ENCODE results near the gene GRM4. TPM values are rescaled to one million over a fixed set of nuclear protein-coding genes. Genes with fewer than 3 reads are reported as not detected.

The GRM4 gene
- total RNA-seq, 1 experiment from 2014 or later, result not detected

- H3K27me3 Mint-ChIP-seq (ENCODE audit: insufficient read depth, unreplicated experiment), result peaks cover 39% of the 10 kb centered on the region
- no peak for TF ChIP-seq CTCF (IDR thresholded peaks at IDR 0.05; ENCODE audit: unreplicated experiment)
- no peaks in the 10 kb centered on the region for H3K9me3 Mint-ChIP-seq (ENCODE audit: unreplicated experiment)
- H3K27ac Mint-ChIP-seq (ENCODE audit: low read depth, unreplicated experiment), result no peak overlapping the region
- no peak overlapping the region for H3K4me3 Mint-ChIP-seq (ENCODE audit: unreplicated experiment)
- ChIA-PET POLR2A (no interaction called here), CTCF (no interaction called here)
- DNase-seq (ENCODE audit: unreplicated experiment), result no peak
- H3K4me1 Mint-ChIP-seq (ENCODE audit: insufficient read depth, unreplicated experiment), result no peaks in the 10 kb centered on the region
- no peaks in the 10 kb centered on the region for H3K36me3 Mint-ChIP-seq (ENCODE audit: insufficient read depth, unreplicated experiment)
- BruUV-seq (replicated peaks), result no TSS peak
- intact Hi-C loops (cut with micrococcal nuclease), result no loop called here
These were observed 110.7 kb downstream of the GRM4 start for GRCh38 chr6:34035161-34035560.

GRCh38 chr6:34032856-34033255 lies 113.0 kb downstream of the GRM4 start:
- Mint-ChIP-seq H3K27ac (ENCODE audit: low read depth, unreplicated experiment) (no peak overlapping the region), H3K4me1 (ENCODE audit: insufficient read depth, unreplicated experiment) (no peaks in the 10 kb centered on the region), H3K27me3 (ENCODE audit: insufficient read depth, unreplicated experiment) (peaks cover 39% of the 10 kb centered on the region), H3K4me3 (ENCODE audit: unreplicated experiment) (no peak overlapping the region), H3K36me3 (ENCODE audit: insufficient read depth, unreplicated experiment) (no peaks in the 10 kb centered on the region), H3K9me3 (ENCODE audit: unreplicated experiment) (no peaks in the 10 kb centered on the region)
- no peak for TF ChIP-seq CTCF (IDR thresholded peaks at IDR 0.05; ENCODE audit: unreplicated experiment)
- ChIA-PET POLR2A (interaction anchor here (0.7 kb wide), 1 partner anchor 208 kb away, joined by 3 read pairs; no protein-coding TSS in a partner anchor), CTCF (interaction anchor here (1.2 to 1.6 kb wide), 2 partner anchors 22 to 262 kb away, joined by 3 to 4 read pairs; no protein-coding TSS in a partner anchor)
- intact Hi-C loops (cut with micrococcal nuclease), result no loop called here
- no TSS peak for BruUV-seq (replicated peaks)
- no peak for DNase-seq (ENCODE audit: unreplicated experiment)

- no peaks in the 10 kb centered on the region for H3K36me3 Mint-ChIP-seq (ENCODE audit: insufficient read depth, unreplicated experiment)
- H3K4me1 Mint-ChIP-seq (ENCODE audit: insufficient read depth, unreplicated experiment), result no peaks in the 10 kb centered on the region
- no peak for TF ChIP-seq CTCF (IDR thresholded peaks at IDR 0.05; ENCODE audit: unreplicated experiment)
- peaks cover 31% of the 10 kb centered on the region for H3K27me3 Mint-ChIP-seq (ENCODE audit: insufficient read depth, unreplicated experiment)
- ChIA-PET CTCF (interaction anchor here (1.6 kb wide), 1 partner anchor 23 kb away, joined by 4 read pairs; no protein-coding TSS in a partner anchor), POLR2A (no interaction called here)
- no peak for DNase-seq (ENCODE audit: unreplicated experiment)
- H3K9me3 Mint-ChIP-seq (ENCODE audit: unreplicated experiment), result no peaks in the 10 kb centered on the region
- BruUV-seq (replicated peaks), result no TSS peak
- intact Hi-C loops (cut with micrococcal nuclease), result no loop called here
- H3K4me3 Mint-ChIP-seq (ENCODE audit: unreplicated experiment), result no peak overlapping the region
- no peak overlapping the region for H3K27ac Mint-ChIP-seq (ENCODE audit: low read depth, unreplicated experiment)
These were observed 114.1 kb downstream of the GRM4 start for GRCh38 chr6:34031625-34032383.

- H3K27me3 Mint-ChIP-seq (ENCODE audit: insufficient read depth, unreplicated experiment), result peaks cover 27% of the 10 kb centered on the region
- H3K36me3 Mint-ChIP-seq (ENCODE audit: insufficient read depth, unreplicated experiment), result no peaks in the 10 kb centered on the region
- ChIA-PET CTCF (no interaction called here), POLR2A (no interaction called here)
- TF ChIP-seq CTCF (IDR thresholded peaks at IDR 0.05; ENCODE audit: unreplicated experiment), result no peak
- intact Hi-C loops (cut with micrococcal nuclease), result no loop called here
- H3K4me3 Mint-ChIP-seq (ENCODE audit: unreplicated experiment), result no peak overlapping the region
- no peaks in the 10 kb centered on the region for H3K4me1 Mint-ChIP-seq (ENCODE audit: insufficient read depth, unreplicated experiment)
- no peaks in the 10 kb centered on the region for H3K9me3 Mint-ChIP-seq (ENCODE audit: unreplicated experiment)
- no TSS peak for BruUV-seq (replicated peaks)
- no peak for DNase-seq (ENCODE audit: unreplicated experiment)
- no peak overlapping the region for H3K27ac Mint-ChIP-seq (ENCODE audit: low read depth, unreplicated experiment)
These were observed 114.9 kb downstream of the GRM4 start for GRCh38 chr6:34030831-34031624.

Measured in MCF 10A (cell line).